ENCODE data around the gene IQSEC1. TPM values are rescaled to one million over a fixed set of nuclear protein-coding genes. Genes with fewer than 3 reads are reported as not detected.

The IQSEC1 gene
- polyA plus RNA-seq, 1 donor (not counting 4 experiments of a cell fraction or from before 2014, with no cell fraction given) = 2.8 TPM

DNA sequence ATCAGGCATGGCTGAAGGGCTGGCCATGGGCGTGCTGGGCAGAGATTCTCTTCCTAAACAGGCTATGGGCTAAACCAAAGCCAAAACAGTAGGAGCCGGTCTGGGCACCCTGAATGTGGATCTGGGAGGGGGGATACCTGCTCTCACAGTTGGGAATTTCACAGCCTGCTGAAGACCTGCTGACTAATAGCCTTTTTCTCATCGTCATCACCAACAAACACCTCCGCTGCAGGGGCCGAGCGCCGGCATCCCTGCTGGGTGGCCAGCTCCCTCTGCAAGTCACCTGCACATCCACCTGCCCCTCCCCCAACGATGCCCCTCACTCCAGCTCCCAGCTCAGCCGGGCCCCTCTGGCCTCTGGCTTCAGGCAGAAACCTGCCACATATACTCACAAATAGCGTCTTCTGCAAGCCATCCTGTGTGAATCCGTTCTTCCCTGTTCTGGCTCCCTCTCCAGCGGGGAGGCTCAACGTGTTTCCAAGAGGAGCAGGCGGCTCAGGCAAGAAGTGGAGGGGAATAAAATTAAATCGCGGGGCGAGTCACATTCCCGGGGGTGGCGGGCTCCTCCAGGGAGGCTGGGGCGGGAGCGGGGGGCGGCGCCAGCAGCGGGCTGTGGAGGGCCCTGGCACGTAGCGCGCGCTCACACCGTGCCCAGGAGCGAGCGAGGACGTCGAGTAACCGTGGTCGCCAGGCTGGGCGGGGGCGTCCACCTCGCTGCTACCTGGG, 466 bp downstream of the IQSEC1 start:
- Histone ChIP-seq H2AFZ (ENCODE audit: control insufficient read depth, low read length) (no peak overlapping the region), H3K36me3 (ENCODE audit: control insufficient read depth in 2 of 2, extremely low read depth in 1 of 2, insufficient read depth in 2 of 2, low read length in 2 of 2) (no peaks in the 10 kb centered on the region), H3K4me2 (ENCODE audit: control insufficient read depth, extremely low read depth, insufficient read depth, low read depth, low read length) (no peak overlapping the region), H3K9ac (ENCODE audit: control insufficient read depth, extremely low read depth, insufficient read depth, low read length) (no peak overlapping the region), H3K4me1 (ENCODE audit: control insufficient read depth, extremely low read depth, insufficient read depth, low read length) (no peaks in the 10 kb centered on the region), H4K20me1 (ENCODE audit: control insufficient read depth, extremely low read depth, insufficient read depth, low read length) (no peaks in the 10 kb centered on the region), H3K79me2 (ENCODE audit: control insufficient read depth, insufficient read depth, low read length) (no peaks in the 10 kb centered on the region), H3K4me3 (ENCODE audit: control insufficient read depth in 2 of 3, extremely low read depth in 1 of 3, insufficient read depth in 2 of 3, low read depth in 1 of 3, low read length in 3 of 3) (no peak overlapping the region), H3K27me3 (ENCODE audit: control insufficient read depth, extremely low read depth, insufficient read depth, low read length) (peaks cover 52% of the 10 kb centered on the region), H3K27ac (ENCODE audit: control insufficient read depth, insufficient read depth, low read length) (no peak overlapping the region), H3K9me1 (ENCODE audit: control insufficient read depth, extremely low read depth, insufficient read depth, low read length) (no peaks in the 10 kb centered on the region), H3K9me3 (ENCODE audit: control insufficient read depth, low read depth, low read length) (no peaks in the 10 kb centered on the region)
- FAIRE-seq = no peak
- no peak for DNase-seq (ENCODE audit: low read depth, low spot score)
- TF ChIP-seq, protein P1, sequence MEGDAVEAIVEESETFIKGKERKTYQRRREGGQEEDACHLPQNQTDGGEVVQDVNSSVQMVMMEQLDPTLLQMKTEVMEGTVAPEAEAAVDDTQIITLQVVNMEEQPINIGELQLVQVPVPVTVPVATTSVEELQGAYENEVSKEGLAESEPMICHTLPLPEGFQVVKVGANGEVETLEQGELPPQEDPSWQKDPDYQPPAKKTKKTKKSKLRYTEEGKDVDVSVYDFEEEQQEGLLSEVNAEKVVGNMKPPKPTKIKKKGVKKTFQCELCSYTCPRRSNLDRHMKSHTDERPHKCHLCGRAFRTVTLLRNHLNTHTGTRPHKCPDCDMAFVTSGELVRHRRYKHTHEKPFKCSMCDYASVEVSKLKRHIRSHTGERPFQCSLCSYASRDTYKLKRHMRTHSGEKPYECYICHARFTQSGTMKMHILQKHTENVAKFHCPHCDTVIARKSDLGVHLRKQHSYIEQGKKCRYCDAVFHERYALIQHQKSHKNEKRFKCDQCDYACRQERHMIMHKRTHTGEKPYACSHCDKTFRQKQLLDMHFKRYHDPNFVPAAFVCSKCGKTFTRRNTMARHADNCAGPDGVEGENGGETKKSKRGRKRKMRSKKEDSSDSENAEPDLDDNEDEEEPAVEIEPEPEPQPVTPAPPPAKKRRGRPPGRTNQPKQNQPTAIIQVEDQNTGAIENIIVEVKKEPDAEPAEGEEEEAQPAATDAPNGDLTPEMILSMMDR (optimal IDR thresholded peaks at IDR 0.05 in 1 of 3, IDR thresholded peaks at IDR 0.05 in 1 of 3, conservative IDR thresholded peaks at IDR 0.05 in 1 of 3; ENCODE audit: extremely low read depth in 1 of 3, insufficient read depth in 2 of 3, low read length in 3 of 3) = no peak
- TF ChIP-seq EZH2 (IDR thresholded peaks at IDR 0.05; ENCODE audit: low read length) = peak; percentile 56
- dilution Hi-C loops (cut with MboI; ENCODE audit: extremely low pct_ligation_motif_present, low sequenced_read_pairs) = no loop called here

GRCh38 chr3:13072239-13072599, 1.0 kb downstream of the IQSEC1 start:
- Histone ChIP-seq H3K27ac (ENCODE audit: control insufficient read depth, insufficient read depth, low read length) (no peak overlapping the region), H3K4me2 (ENCODE audit: control insufficient read depth, extremely low read depth, insufficient read depth, low read depth, low read length) (no peak overlapping the region), H3K9me3 (ENCODE audit: control insufficient read depth, low read depth, low read length) (no peaks in the 10 kb centered on the region), H3K9me1 (ENCODE audit: control insufficient read depth, extremely low read depth, insufficient read depth, low read length) (no peaks in the 10 kb centered on the region), H3K4me3 (ENCODE audit: control insufficient read depth in 2 of 3, extremely low read depth in 1 of 3, insufficient read depth in 2 of 3, low read depth in 1 of 3, low read length in 3 of 3) (no peak overlapping the region), H3K9ac (ENCODE audit: control insufficient read depth, extremely low read depth, insufficient read depth, low read length) (no peak overlapping the region), H3K27me3 (ENCODE audit: control insufficient read depth, extremely low read depth, insufficient read depth, low read length) (peaks cover 46% of the 10 kb centered on the region), H2AFZ (ENCODE audit: control insufficient read depth, low read length) (no peak overlapping the region), H3K4me1 (ENCODE audit: control insufficient read depth, extremely low read depth, insufficient read depth, low read length) (no peaks in the 10 kb centered on the region), H3K79me2 (ENCODE audit: control insufficient read depth, insufficient read depth, low read length) (no peaks in the 10 kb centered on the region), H3K36me3 (ENCODE audit: control insufficient read depth in 2 of 2, extremely low read depth in 1 of 2, insufficient read depth in 2 of 2, low read length in 2 of 2) (no peaks in the 10 kb centered on the region), H4K20me1 (ENCODE audit: control insufficient read depth, extremely low read depth, insufficient read depth, low read length) (no peaks in the 10 kb centered on the region)
- DNase-seq (ENCODE audit: low read depth, low spot score) = no peak
- no peak for FAIRE-seq
- dilution Hi-C loops (cut with MboI; ENCODE audit: extremely low pct_ligation_motif_present, low sequenced_read_pairs) = no loop called here
- no peak for TF ChIP-seq EZH2 (IDR thresholded peaks at IDR 0.05; ENCODE audit: low read length)
- TF ChIP-seq, protein P1 (optimal IDR thresholded peaks at IDR 0.05 in 1 of 3, IDR thresholded peaks at IDR 0.05 in 1 of 3, conservative IDR thresholded peaks at IDR 0.05 in 1 of 3; ENCODE audit: extremely low read depth in 1 of 3, insufficient read depth in 2 of 3, low read length in 3 of 3) = no peak
